Measurements from ENCODE around the gene ADD3.
"Not testable (repeated sequence)": the region's sequence is repeated elsewhere in the genome, so short reads cannot be mapped to it uniquely, and the experiment has no call there.

The ADD3 gene

GRCh38 chr10:110074758-110075671 lies 67.2 kb downstream of the ADD3 start:
- DNase-seq: no peak

DNA sequence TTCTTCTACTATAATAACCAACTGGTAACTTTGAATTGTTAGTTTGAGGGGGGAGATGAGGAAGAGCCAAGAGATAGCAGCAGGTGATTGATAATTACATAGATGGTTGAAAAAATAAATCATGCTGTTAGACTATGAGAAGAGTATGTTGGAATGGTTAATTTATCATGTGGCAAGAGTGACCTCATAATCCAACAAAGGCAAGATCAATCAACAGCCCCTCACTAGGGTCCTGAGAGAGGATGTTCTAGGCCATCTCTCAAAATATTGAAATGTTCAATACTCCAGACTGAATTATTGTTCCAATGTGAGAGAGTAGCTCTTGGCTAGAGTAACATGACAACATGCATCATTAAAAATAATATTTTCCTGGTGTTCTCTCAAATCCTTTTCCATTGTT lies 67.9 kb downstream of the ADD3 start:
- no peak for DNase-seq

DNA sequence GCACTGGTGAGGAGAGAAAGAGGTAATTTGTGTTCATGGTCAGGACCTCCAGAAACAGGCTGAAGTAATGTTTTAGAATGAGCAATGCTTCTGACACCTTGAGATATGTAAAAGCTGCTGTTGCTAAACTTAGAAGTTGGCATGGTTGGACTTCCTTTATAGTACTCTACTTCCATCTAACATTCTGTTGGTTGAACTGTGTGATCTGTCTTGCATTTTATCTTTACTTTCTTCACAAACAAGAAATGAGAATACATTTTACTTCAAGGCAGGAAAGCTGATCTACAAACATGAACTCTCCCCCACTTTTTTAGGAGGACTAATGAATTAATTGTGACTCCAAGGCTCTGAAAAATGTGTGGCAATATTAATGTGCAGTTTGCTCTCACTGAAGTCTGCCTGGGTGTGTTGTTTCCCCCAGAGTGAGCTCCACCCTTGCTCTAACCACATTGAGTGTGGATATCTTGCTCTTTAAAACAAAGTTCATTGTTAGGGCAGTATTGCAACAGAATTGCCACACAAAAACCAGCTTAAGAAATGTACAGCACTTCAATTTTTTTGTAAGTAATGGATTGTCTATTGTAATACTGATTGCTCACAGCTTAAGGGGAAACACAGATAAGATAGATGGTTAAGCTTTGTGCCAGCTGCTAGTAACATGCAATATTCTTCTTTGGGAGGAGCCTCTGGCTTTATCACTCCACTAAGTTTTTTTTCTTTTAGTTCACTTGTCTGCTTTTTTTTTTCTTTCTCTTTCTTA lies 69.0 kb downstream of the ADD3 start:
- DNase-seq: no peak

DNA sequence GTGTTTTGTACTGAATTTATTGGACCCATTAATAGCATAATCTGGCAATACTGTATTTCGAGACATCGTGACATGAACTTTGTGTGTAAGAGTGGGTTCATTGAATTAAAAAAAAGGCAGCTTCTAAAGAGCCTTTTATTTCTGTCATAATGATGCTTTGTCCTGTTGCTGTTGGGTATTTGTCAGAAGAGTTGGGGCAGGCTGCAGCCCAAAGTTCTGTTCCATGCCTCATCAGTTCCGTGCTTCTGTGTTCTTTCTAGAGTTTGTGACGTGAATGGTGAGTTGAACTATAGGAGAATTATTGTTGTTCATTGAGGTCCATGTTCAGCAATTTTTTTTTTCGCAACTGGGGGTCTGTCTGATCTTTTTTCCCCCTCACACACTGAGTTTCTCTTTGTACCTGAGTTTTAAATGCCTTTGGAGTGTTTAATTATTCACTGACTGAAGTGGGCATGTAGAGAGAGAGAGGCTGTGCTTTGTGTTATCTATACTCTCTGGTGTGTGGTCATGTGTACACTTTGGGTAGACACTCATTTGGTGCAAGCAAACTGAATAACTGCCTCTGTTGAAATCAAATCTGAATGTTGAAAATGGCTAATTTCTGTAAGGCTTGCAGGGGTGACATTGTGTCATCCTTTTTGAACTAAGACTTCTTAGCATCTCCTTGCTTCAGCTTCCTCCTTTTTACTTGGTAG lies 69.8 kb downstream of the ADD3 start:
- no peak for DNase-seq

DNA sequence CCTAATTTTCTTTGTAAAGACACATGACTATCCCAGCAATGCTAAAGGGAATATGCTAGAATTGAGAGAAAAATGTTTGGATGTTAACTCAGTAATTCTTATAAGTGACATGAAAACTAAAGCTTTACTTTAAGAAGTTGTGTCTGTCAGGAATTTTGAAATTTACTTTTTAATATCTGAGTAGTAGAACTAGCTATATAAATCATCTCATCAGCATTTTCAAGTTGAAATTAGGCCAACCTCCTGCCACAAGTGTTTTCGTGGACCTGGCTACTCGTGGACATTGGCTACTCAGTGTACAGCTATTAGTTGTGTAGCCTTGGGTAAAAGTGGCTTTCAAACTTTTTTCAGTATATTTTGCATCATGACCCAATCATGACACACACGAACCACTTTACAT lies 70.5 kb downstream of the ADD3 start:
- no peak for DNase-seq

DNA sequence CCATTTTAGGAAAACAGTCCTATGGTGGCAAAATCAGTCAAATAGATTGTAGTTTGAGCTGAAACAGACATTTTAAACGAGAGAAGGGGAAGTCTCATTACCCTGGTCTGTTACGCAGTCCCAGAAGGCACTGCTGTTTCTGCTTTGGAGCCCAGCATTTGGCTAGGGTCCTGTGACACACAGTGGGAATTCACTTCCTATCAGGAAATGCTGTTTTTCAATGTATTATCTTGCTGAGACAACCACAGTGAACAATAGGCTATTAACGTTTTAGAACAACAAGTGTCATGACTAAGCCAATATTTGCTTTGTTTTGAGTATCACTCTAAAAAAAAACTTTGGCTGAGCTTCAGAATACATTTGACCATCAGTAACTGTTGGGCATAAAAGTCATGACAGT lies 74.1 kb downstream of the ADD3 start:
- DNase-seq: no peak

- DNase-seq: no peak
Measured at GRCh38 chr10:110083884-110084283, 76.1 kb downstream of the ADD3 start.

DNA sequence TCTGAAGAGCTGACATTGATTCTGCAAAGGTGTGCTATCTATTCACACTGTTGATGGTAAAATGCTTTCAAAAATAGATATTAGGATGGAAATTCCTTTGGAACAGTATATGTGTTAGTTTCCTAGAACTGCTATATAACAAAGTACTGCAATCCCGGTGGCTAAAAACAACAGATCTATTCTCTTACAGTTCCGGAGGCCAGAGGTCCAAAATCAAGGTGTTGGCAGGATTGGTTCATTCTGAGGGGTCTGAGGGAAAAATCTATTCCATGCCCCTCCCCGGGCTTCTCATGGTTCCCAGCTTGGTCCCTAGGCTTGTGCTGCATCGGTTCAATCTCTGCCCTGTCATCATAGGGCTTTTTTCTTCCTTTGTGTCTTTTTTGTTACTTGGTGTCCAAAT lies 79.9 kb downstream of the ADD3 start:
- DNase-seq: no peak

DNA sequence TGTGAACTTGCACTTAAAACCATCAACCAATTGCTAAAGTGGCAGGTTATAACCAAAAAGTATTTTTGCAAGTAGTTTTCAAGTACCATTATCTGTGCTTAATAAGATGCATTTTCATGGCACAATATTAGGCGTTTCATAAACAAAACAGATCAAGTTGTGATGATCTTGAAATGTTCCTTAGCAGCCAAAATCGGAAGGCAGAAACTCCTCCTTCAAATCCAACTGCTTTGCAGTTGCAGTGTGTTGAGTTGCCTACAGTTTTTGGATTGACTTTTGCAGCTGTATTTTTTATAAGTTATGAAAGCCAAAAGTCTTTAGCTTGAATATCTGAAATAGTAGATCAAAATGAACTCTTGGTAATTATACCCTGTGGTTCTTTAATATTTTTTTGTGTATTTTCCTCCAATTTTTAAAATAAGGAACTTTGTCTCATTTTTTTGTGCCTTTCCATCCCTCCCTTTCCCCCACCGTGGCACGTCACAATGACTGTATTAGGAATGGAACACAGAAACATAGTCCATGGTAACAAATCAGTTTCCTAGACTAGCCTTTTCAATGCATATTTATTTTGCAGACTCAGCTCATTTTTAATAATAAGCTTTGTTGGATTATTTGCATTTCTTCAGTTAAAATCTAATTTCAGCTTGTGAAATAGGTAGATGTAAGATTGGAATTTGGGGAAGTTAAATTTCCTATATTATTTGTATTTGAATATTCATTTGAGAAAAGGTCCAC lies 80.8 kb downstream of the ADD3 start:
- no peak for DNase-seq

DNA sequence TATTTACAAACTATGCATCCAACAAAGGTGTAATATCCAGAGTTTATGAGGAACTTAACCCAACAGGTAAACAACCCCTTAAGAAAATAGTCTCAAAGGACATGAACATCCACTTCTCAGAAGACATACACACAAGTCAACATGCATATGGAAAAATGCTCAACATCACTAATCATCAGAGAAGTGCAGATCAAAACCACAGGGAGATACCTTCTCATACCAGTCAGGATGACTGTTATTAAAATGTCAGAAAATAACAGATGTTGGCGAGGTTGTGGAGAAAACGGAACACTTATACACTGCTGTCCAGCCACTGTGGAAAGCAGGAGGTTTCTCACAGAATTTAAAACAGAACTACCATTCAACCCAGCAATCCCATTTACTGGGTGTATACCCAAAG lies 84.0 kb downstream of the ADD3 start:
- no peak for DNase-seq

GRCh38 chr10:110093722-110094121 lies 85.9 kb downstream of the ADD3 start:
- no peak for DNase-seq

- DNase-seq: no peak
Measured at GRCh38 chr10:110094786-110095185, 87.0 kb downstream of the ADD3 start.

- no peak for DNase-seq
Measured at GRCh38 chr10:110101464-110102144, 93.8 kb downstream of the ADD3 start.

GRCh38 chr10:110103921-110104461 lies 96.2 kb downstream of the ADD3 start:
- DNase-seq: no peak

DNA sequence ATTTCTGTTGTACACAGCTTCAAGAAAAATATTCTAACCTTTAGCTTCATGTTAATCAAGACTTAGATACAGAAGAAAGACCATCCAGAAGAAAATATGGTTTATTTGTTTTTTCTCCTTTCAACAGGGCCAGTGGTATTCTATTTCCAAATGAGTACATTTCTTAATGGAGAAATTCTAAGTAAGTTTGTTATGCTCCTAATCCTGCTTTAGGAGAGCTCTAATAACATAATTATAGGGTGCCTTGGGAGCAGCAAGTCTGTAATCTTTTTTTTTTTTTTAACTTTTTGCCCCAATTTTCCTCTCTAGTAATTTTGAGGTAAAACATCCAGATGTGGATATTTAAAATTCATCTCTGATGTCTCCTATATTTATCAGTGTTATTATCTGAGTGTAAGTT lies 98.1 kb downstream of the ADD3 start:
- DNase-seq: no peak

DNA sequence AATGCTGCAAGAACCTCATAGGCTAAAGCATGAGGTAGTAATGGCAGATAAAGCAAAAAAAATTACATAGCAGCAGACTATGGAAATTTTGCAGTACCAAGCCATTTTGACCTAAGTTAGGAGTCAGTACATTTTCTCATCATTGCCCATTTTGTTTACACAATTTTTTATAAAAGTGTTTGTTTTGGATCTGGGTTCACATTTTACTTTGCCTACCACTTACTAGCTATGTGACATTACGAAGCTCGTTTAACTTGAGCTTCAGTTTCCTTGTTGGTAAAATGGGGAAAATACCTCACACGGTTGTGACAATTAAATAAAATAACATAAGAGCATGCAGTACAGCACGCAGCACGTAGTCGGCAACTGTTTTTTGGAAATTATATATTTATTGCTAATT lies 99.6 kb downstream of the ADD3 start:
- DNase-seq: no peak

- no peak for DNase-seq
Measured at GRCh38 chr10:110107887-110108286, 100.1 kb downstream of the ADD3 start.

DNA sequence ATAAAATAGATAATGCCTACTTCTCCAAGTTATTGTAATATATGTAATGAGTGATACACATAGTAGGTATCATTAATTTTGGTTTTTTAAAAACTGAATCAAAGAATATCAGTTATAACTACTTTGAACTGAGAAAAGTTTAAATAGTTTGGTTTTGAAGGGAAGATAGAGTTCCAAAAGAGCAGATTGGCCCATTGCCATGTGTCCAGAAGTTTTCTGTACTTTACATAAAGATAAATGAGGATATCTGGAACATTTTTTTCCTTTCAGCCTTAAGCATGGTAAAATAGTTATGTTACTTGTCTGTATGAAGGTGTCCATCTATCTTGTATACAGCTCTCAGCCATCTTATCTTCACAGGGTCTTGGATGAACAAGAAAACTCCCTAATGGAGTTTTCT lies 101.7 kb downstream of the ADD3 start:
- DNase-seq: no peak

DNA sequence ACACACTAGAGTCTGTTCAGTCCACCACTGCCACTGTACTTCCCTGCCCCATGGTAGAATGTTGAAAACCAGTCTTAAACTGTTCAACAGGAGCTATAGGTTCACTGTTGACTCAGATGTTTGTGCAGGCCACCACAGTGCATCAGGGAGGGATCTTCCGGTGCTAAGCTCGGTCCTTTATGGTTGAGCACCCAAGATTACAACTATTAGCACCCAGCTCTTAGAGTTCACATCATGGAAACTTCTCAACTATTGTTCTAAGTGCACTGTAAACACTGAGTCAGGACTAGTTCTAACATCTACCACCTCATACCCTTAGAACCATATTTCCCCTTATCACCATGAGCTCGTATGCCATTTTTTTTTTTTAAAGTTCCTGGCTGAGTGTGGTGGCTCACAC lies 102.6 kb downstream of the ADD3 start:
- no peak for DNase-seq

GRCh38 chr10:110113670-110114337 lies 106.0 kb downstream of the ADD3 start:
- DNase-seq: no peak

GRCh38 chr10:110114668-110115067 lies 106.9 kb downstream of the ADD3 start:
- DNase-seq: not testable (repeated sequence)
